HEK293 (cell line): ENCODE results near the gene CLASP1.

Experiments
- CTCF ChIA-PET: fragments of 350-600 bp; formaldehyde crosslinking; extraction: SDS; loops from one replicate; lab custom pipeline; 2021; ENCODE audit warnings: antibody characterized with exemption; lab: Yijun Ruan, JAX
- POLR2A ChIA-PET: fragments of 300-600 bp; formaldehyde crosslinking; extraction: SDS; loops from one replicate; lab custom pipeline; 2020; ENCODE audit warnings: antibody characterized with exemption, inconsistent platforms; lab: Yijun Ruan, JAX
- H3K27ac ChIP-seq: fragments of 200-500 bp; sonication (Bioruptor generic); 2 replicates; pipeline ENCODE4 v1.5.1; 2014; ENCODE audit warnings: low read depth, low read length, control low read depth, inconsistent platforms; ENCODE audit errors: extremely low read depth
- H3K36me3 ChIP-seq, 2 experiments: fragments of 200-500 bp in 1 of 2; sonication (Bioruptor generic) in 1 of 2; 1 replicate in 1 of 2; 2 replicates in 1 of 2; pipeline ENCODE4 v1.5.1; 2014 to 2017; ENCODE audit warnings: inconsistent platforms in 2 of 2, low read length in 2 of 2; ENCODE audit not compliant: control insufficient read depth in 2 of 2, insufficient read depth in 1 of 2
- H3K4me1 ChIP-seq: fragments of 200-500 bp; sonication (Bioruptor generic); 2 replicates; pipeline ENCODE4 v1.5.1; 2014; ENCODE audit warnings: mild to moderate bottlenecking, low read length, inconsistent platforms; ENCODE audit not compliant: control insufficient read depth, insufficient read depth
- H3K4me3 ChIP-seq: 2 replicates; pipeline ENCODE4 v1.5.1; 2011; ENCODE audit warnings: low read depth, mild to moderate bottlenecking, control low read depth, low read length, moderate library complexity
- H3K9me3 ChIP-seq: fragments of 200-500 bp; sonication (Bioruptor generic); 2 replicates; pipeline ENCODE4 v1.5.1; 2014; ENCODE audit warnings: low read depth, low read length, inconsistent platforms; ENCODE audit not compliant: control insufficient read depth, insufficient read depth
- AEBP2 ChIP-seq: fragments of 450-650 bp; formaldehyde crosslinking; IDR thresholded peaks from 2 replicates; pipeline ENCODE4 v1.5.1; 2016; ENCODE audit warnings: missing biosample characterization, missing genetic modification characterization, borderline replicate concordance
- GLIS1 ChIP-seq: fragments of 450-650 bp; formaldehyde crosslinking; IDR thresholded peaks from 2 replicates; pipeline ENCODE4 v1.5.1; 2016; ENCODE audit warnings: missing biosample characterization, missing genetic modification characterization
- PRDM10 ChIP-seq: fragments of 450-650 bp; formaldehyde crosslinking; IDR thresholded peaks from 2 replicates; pipeline ENCODE4 v1.5.1; 2016; ENCODE audit warnings: missing biosample characterization, missing genetic modification characterization
- SCRT2 ChIP-seq: fragments of 450-650 bp; formaldehyde crosslinking; IDR thresholded peaks from 2 replicates; pipeline ENCODE4 v1.5.1; 2016; ENCODE audit warnings: missing biosample characterization, missing genetic modification characterization
- ZBTB17 ChIP-seq: fragments of 450-650 bp; formaldehyde crosslinking; IDR thresholded peaks from 2 replicates; pipeline ENCODE4 v1.5.1; 2016; ENCODE audit warnings: missing biosample characterization, missing genetic modification characterization
- ZBTB48 ChIP-seq: fragments of 450-650 bp; formaldehyde crosslinking; IDR thresholded peaks from 2 replicates; pipeline ENCODE4 v1.5.1; 2016; ENCODE audit warnings: missing biosample characterization, missing genetic modification characterization
- ZNF112 ChIP-seq: fragments of 450-650 bp; formaldehyde crosslinking; IDR thresholded peaks from 2 replicates; pipeline ENCODE4 v1.5.0; 2017; ENCODE audit warnings: missing biosample characterization, missing genetic modification characterization
- ZNF140 ChIP-seq: fragments of 450-650 bp; formaldehyde crosslinking; IDR thresholded peaks from 2 replicates; pipeline ENCODE4 v1.5.1; 2016; ENCODE audit warnings: missing biosample characterization, missing genetic modification characterization
- ZNF157 ChIP-seq: fragments of 450-650 bp; formaldehyde crosslinking; IDR thresholded peaks from 2 replicates; pipeline ENCODE4 v1.5.1; 2016; ENCODE audit warnings: missing biosample characterization, missing genetic modification characterization
- ZNF76 ChIP-seq: fragments of 450-650 bp; formaldehyde crosslinking; IDR thresholded peaks from 2 replicates; pipeline ENCODE4; 2016; ENCODE audit warnings: low read depth, missing biosample characterization, missing genetic modification characterization, borderline replicate concordance
- ZNF776 ChIP-seq: fragments of 450-650 bp; formaldehyde crosslinking; IDR thresholded peaks from 2 replicates; pipeline ENCODE4 v1.5.0; 2017; ENCODE audit warnings: missing biosample characterization, missing genetic modification characterization, borderline replicate concordance
- ZNF785 ChIP-seq: fragments of 450-650 bp; formaldehyde crosslinking; IDR thresholded peaks from 2 replicates; pipeline ENCODE4 v1.5.1; 2016; ENCODE audit warnings: missing biosample characterization, missing genetic modification characterization

The CLASP1 gene

GRCh38 chr2:121529439-121530211 lies 119.6 kb downstream of the CLASP1 start (continued):
- TF ChIP-seq PRDM10 (tag by site-specific recombination) (peak; percentile 60; the same call in 1 of the 2 replicates), ZNF157 (tag by site-specific recombination) (no peak), ZNF776 (tag by site-specific recombination) (no peak), ZNF140 (tag by site-specific recombination) (no peak), ZNF112 (tag by site-specific recombination) (no peak)

GRCh38 chr2:121527009-121527682 lies 122.1 kb downstream of the CLASP1 start:
- Histone ChIP-seq H3K4me1 (peaks cover 8% of the 10 kb centered on the region), H3K9me3 (no peaks in the 10 kb centered on the region), H3K36me3 (peaks cover 0 to 44% of the 10 kb centered on the region in 2 experiments; a peak in 2 of 3 replicates), H3K4me3 (no peak overlapping the region), H3K27ac (no peak overlapping the region)
- no peak for TF ChIP-seq ZBTB17 (tag by site-specific recombination)
- TF ChIP-seq SCRT2, result peak; percentile 69
- ChIA-PET POLR2A (no interaction called here), CTCF (interaction anchor here (0.5 to 2.5 kb wide), 4 partner anchors 91 to 360 kb away, joined by 3 to 13 read pairs (median 3); no protein-coding TSS in a partner anchor)

GRCh38 chr2:121524685-121525425 lies 124.4 kb downstream of the CLASP1 start:
- Histone ChIP-seq H3K36me3 (peaks cover 7 to 65% of the 10 kb centered on the region in 2 experiments; a peak in 2 of 3 replicates), H3K9me3 (no peaks in the 10 kb centered on the region), H3K4me1 (peaks cover 3% of the 10 kb centered on the region; the same call in 1 of the 2 replicates), H3K27ac (no peak overlapping the region), H3K4me3 (no peak overlapping the region)
- POLR2A ChIA-PET, result interaction anchor here (0.7 kb wide), 1 partner anchor 19 kb away, joined by 3 read pairs; no protein-coding TSS in a partner anchor
- CTCF ChIA-PET, result interaction anchor here (0.5 kb wide), 1 partner anchor 104 kb away, joined by 3 read pairs; no protein-coding TSS in a partner anchor
- no peak for TF ChIP-seq ZBTB48 (tag by site-specific recombination)
- TF ChIP-seq ZNF76 (tag by site-specific recombination), result no peak
- no peak for TF ChIP-seq AEBP2 (tag by site-specific recombination)
- no peak for TF ChIP-seq ZNF785 (tag by site-specific recombination)
- no peak for TF ChIP-seq GLIS1 (tag by site-specific recombination)
